ENCODE data around the gene INPP5D.

Gene INPP5D

DNA sequence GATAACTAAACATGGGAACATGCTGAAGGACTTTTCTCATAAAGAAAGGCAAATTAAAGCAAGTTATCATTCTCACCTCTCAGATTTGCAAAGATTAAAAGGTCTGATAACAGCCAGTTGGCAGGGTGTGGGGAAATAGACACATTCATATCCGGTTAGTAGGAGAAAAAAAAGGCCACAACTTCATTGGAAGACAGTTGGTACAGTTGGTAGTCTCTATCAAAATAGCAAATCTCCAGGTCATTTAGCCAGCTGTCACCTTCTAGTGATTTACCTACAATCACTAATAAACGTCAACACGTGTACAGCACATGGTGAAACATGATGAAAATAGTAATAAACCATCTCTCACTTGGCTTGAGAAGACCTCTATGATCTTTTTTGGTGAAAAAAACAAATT lies 16.6 kb downstream of the INPP5D start:
- Histone ChIP-seq H3K9me3 (ENCODE audit: insufficient read depth, low read length, severe bottlenecking) (peaks cover 2% of the 10 kb centered on the region), H3K27ac (ENCODE audit: low read length) (peak overlapping the region; percentile 78), H3K4me2 (ENCODE audit: insufficient read depth, low read length) (peak overlapping the region; percentile 31; the same call in 1 of the 2 replicates), H3K79me2 (ENCODE audit: insufficient read depth, low read length) (peaks cover 15% of the 10 kb centered on the region), H3K4me3 (ENCODE audit: low read depth in 1 of 2, low read length in 2 of 2) (no peak overlapping the region), H3K9ac (ENCODE audit: low read depth, low read length) (no peak overlapping the region), H2AFZ (ENCODE audit: low read depth, low read length) (no peak overlapping the region), H4K20me1 (ENCODE audit: insufficient read depth, low read length) (peaks cover 30% of the 10 kb centered on the region), H3K27me3 (ENCODE audit: insufficient read depth, low read length, poor library complexity) (no peaks in the 10 kb centered on the region), H3K36me3 (ENCODE audit: insufficient read depth, low read length) (peaks cover 23% of the 10 kb centered on the region), H3K4me1 (ENCODE audit: insufficient read depth, low read length) (peaks cover 54% of the 10 kb centered on the region)
- DNase-seq (peak; percentile 56), ATAC-seq (ENCODE audit: insufficient read depth, low read depth) (peak; percentile 38)
- TF ChIP-seq, protein P1, sequence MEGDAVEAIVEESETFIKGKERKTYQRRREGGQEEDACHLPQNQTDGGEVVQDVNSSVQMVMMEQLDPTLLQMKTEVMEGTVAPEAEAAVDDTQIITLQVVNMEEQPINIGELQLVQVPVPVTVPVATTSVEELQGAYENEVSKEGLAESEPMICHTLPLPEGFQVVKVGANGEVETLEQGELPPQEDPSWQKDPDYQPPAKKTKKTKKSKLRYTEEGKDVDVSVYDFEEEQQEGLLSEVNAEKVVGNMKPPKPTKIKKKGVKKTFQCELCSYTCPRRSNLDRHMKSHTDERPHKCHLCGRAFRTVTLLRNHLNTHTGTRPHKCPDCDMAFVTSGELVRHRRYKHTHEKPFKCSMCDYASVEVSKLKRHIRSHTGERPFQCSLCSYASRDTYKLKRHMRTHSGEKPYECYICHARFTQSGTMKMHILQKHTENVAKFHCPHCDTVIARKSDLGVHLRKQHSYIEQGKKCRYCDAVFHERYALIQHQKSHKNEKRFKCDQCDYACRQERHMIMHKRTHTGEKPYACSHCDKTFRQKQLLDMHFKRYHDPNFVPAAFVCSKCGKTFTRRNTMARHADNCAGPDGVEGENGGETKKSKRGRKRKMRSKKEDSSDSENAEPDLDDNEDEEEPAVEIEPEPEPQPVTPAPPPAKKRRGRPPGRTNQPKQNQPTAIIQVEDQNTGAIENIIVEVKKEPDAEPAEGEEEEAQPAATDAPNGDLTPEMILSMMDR (IDR thresholded peaks at IDR 0.05; ENCODE audit: borderline replicate concordance, extremely low read depth, low read length, poor library complexity, severe bottlenecking), result no peak
- TF ChIP-seq EZH2 (IDR thresholded peaks at IDR 0.05; ENCODE audit: borderline replicate concordance, low read depth, low read length, severe bottlenecking), result no peak

DNA sequence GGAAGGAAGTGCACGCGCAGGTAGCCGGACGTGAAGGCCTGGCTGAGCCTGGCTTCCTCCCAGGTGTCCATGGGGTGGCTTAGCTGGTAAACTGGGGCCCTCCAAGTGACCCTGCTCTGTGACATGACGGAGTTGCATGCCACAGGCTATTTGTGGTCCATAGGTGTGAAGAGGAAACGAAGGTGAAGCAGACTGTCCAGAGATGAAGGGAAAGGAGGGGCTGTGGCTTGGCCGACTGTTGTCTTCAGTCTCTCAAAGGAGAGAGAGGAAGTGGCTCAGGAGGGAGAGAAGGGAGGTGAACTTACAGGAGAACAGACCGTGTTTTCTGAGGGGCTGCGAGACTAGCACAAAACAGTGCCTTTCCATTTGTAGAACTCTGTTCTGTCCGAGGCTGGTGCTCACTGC lies 19.3 kb downstream of the INPP5D start:
- DNase-seq (no peak), ATAC-seq (ENCODE audit: insufficient read depth, low read depth) (no peak)
- TF ChIP-seq, protein P1 (IDR thresholded peaks at IDR 0.05; ENCODE audit: borderline replicate concordance, extremely low read depth, low read length, poor library complexity, severe bottlenecking), result no peak
- no peak for TF ChIP-seq EZH2 (IDR thresholded peaks at IDR 0.05; ENCODE audit: borderline replicate concordance, low read depth, low read length, severe bottlenecking)
- H4K20me1 ChIP-seq (ENCODE audit: insufficient read depth, low read length), result peaks cover 50% of the 10 kb centered on the region
- no peak overlapping the region for H3K4me2 ChIP-seq (ENCODE audit: insufficient read depth, low read length)
- H3K4me1 ChIP-seq (ENCODE audit: insufficient read depth, low read length), result peaks cover 57% of the 10 kb centered on the region
- peaks cover 36% of the 10 kb centered on the region for H3K36me3 ChIP-seq (ENCODE audit: insufficient read depth, low read length)
- no peaks in the 10 kb centered on the region for H3K9me3 ChIP-seq (ENCODE audit: insufficient read depth, low read length, severe bottlenecking)
- H3K9ac ChIP-seq (ENCODE audit: low read depth, low read length), result no peak overlapping the region
- no peak overlapping the region for H2AFZ ChIP-seq (ENCODE audit: low read depth, low read length)
- H3K4me3 ChIP-seq (ENCODE audit: low read depth in 1 of 2, low read length in 2 of 2), result no peak overlapping the region
- H3K27ac ChIP-seq (ENCODE audit: low read length), result no peak overlapping the region
- peaks cover 14% of the 10 kb centered on the region for H3K79me2 ChIP-seq (ENCODE audit: insufficient read depth, low read length)
- no peaks in the 10 kb centered on the region for H3K27me3 ChIP-seq (ENCODE audit: insufficient read depth, low read length, poor library complexity)

DNA sequence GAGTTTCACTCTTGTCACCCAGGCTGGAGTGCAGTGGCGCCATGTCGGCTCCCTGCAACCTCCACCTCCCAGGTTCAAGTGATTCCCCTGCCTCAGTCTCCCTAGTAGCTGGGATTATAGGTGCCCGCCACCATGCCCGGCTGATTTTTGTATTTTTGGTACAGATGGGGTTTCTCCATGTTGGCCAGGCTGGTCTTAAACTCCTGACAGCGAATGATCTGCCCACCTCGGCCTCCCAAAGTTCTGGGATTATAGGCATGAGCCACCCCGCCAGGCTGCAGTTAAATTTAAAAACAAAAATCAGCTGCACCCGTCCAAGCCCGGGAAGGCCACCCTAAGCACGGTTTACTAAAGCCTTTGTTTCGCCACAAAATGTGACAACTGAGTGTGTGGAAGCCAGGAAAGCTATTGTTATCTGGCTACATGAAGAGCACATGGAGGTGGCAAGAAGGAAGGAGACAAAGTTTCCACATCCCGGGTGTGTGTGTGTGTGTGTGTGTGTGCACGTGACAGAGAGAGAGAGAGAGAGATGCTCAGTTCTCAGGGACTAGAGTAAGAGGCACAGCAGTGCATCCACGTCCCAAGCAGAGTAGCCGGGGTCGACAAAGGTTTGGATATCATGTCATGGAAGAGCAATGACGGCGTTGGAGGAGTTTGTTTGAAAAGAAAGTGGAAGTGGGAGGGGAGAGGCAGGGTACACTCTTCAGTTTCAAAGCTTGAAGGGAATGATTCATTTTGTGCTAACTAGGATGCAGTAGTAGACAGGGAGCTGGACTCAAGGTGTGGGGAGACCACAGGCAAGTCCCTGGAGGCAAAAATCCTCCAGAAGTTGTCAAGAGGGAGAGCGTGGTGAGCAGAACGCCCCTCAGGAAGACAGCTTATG lies 20.1 kb downstream of the INPP5D start:
- Histone ChIP-seq H3K4me1 (ENCODE audit: insufficient read depth, low read length) (peaks cover 49% of the 10 kb centered on the region), H3K79me2 (ENCODE audit: insufficient read depth, low read length) (peaks cover 9% of the 10 kb centered on the region), H2AFZ (ENCODE audit: low read depth, low read length) (no peak overlapping the region), H3K27ac (ENCODE audit: low read length) (no peak overlapping the region), H3K9me3 (ENCODE audit: insufficient read depth, low read length, severe bottlenecking) (no peaks in the 10 kb centered on the region), H3K27me3 (ENCODE audit: insufficient read depth, low read length, poor library complexity) (no peaks in the 10 kb centered on the region), H3K36me3 (ENCODE audit: insufficient read depth, low read length) (peaks cover 39% of the 10 kb centered on the region), H3K4me3 (ENCODE audit: low read depth in 1 of 2, low read length in 2 of 2) (no peak overlapping the region), H3K4me2 (ENCODE audit: insufficient read depth, low read length) (no peak overlapping the region), H4K20me1 (ENCODE audit: insufficient read depth, low read length) (peaks cover 53% of the 10 kb centered on the region), H3K9ac (ENCODE audit: low read depth, low read length) (no peak overlapping the region)
- no peak for TF ChIP-seq EZH2 (IDR thresholded peaks at IDR 0.05; ENCODE audit: borderline replicate concordance, low read depth, low read length, severe bottlenecking)
- TF ChIP-seq, protein P1 (IDR thresholded peaks at IDR 0.05; ENCODE audit: borderline replicate concordance, extremely low read depth, low read length, poor library complexity, severe bottlenecking), result no peak
- DNase-seq (no peak), ATAC-seq (ENCODE audit: insufficient read depth, low read depth) (no peak)
